ENCODE results near the gene PXK. TPM values are rescaled to one million over a fixed set of nuclear protein-coding genes. Genes with fewer than 3 reads are reported as not detected.
"Not testable (repeated sequence)": the region's sequence is repeated elsewhere in the genome, so short reads cannot be mapped to it uniquely, and the experiment has no call there.

Gene PXK
- total and polyA plus RNA-seq, 12 donors = 5.6 to 40.5 (median 25.3) TPM

GRCh38 chr3:58433400-58434167, 100.9 kb downstream of the PXK start, which contains the start of gene PDHB:
Gene PDHB, minus strand, starts transcription at chr3:58433832. Its CDS starts 23 bp downstream, at chr3:58433809.
- H3K4me1 ChIP-seq (replicated peaks in 1 of 2) = peaks cover 13 to 18% of the 10 kb centered on the region in 2 donors

GRCh38 chr3:58434168-58434504, 101.4 kb downstream of the PXK start:
- H3K27me3 ChIP-seq = no peaks in the 10 kb centered on the region
- H3K4me3 ChIP-seq = peak overlapping the region in 1 of 4 donors; percentile 71
- no peaks in the 10 kb centered on the region for H3K9me3 ChIP-seq (replicated peaks in 1 of 3)
- 55 to 78% (median 60%) methylated on average over 2 to 3 of the region's 3 CpGs for WGBS, 4 donors
- H3K4me1 ChIP-seq (replicated peaks in 1 of 2) = peaks cover 13 to 18% of the 10 kb centered on the region in 2 donors
- H3K27ac ChIP-seq = peak overlapping the region in 4 of 5 donors; percentile 8 to 91 (median 86)
- TF ChIP-seq POLR2A (IDR thresholded peaks at IDR 0.05) = no peak
- intact Hi-C loops (cut with DNase I) = no loop called here
- DNase-seq = no peak
- peaks cover 0 to 28% of the 10 kb centered on the region in 2 donors for H3K36me3 ChIP-seq (replicated peaks in 1 of 2)

More at GRCh38 chr3:58433400-58434167, 100.9 kb downstream of the PXK start, which contains the start of gene PDHB:
- Histone ChIP-seq H3K27me3 (no peaks in the 10 kb centered on the region), H3K27ac (peak within 1 kb of the TSS in 4 of 5 donors; percentile 76 to 91 (median 86)), H3K36me3 (replicated peaks in 1 of 2) (peaks cover 0 to 33% of the 10 kb centered on the region in 2 donors), H3K4me3 (peak within 1 kb of the TSS; percentile 71 to 99 (median 88)), H3K9me3 (replicated peaks in 1 of 3) (no peaks in the 10 kb centered on the region)
- TF ChIP-seq POLR2A (IDR thresholded peaks at IDR 0.05) (peak; percentile 72 to 85), CTCF (IDR thresholded peaks at IDR 0.05) (peak in 1 of 6 experiments; percentile 1)
- peak; percentile 93 to 96 (median 95) for DNase-seq
- intact Hi-C loops (cut with DNase I) = no loop called here
- WGBS, 4 donors = 0 to 1% (median 1%) methylated on average over 22 to 67 of the region's 67 CpGs

GRCh38 chr3:58434511-58434910, 101.8 kb downstream of the PXK start:
- peaks cover 13 to 18% of the 10 kb centered on the region in 2 donors for H3K4me1 ChIP-seq (replicated peaks in 1 of 2)
- H3K4me3 ChIP-seq = no peak overlapping the region
- intact Hi-C loops (cut with DNase I) = no loop called here
- peaks cover 0 to 24% of the 10 kb centered on the region in 2 donors for H3K36me3 ChIP-seq (replicated peaks in 1 of 2)
- TF ChIP-seq CTCF (IDR thresholded peaks at IDR 0.05) = no peak
- TF ChIP-seq POLR2A (IDR thresholded peaks at IDR 0.05) = no peak
- no peaks in the 10 kb centered on the region for H3K27me3 ChIP-seq
- no peak for DNase-seq
- peak overlapping the region in 3 of 5 donors; percentile 8 to 91 (median 89) for H3K27ac ChIP-seq
- H3K9me3 ChIP-seq (replicated peaks in 1 of 3) = no peaks in the 10 kb centered on the region
- WGBS, 4 donors = 86 to 92% (median 88%) methylated on average over 11 of the region's 11 CpGs

GRCh38 chr3:58434990-58435389, 102.3 kb downstream of the PXK start:
- Histone ChIP-seq H3K4me1 (replicated peaks in 1 of 2) (peaks cover 13 to 18% of the 10 kb centered on the region in 2 donors), H3K36me3 (replicated peaks in 1 of 2) (peaks cover 0 to 19% of the 10 kb centered on the region in 2 donors), H3K27me3 (no peaks in the 10 kb centered on the region), H3K4me3 (no peak overlapping the region), H3K27ac (peak overlapping the region in 2 of 5 donors; percentile 89 to 91), H3K9me3 (replicated peaks in 1 of 3) (no peaks in the 10 kb centered on the region)
- DNase-seq = peak in 3 of 7 donors; percentile 32 to 48 (median 45)
- WGBS, 4 donors = 61 to 93% (median 73%) methylated on average over 1 of the region's 1 CpG
- no peak for TF ChIP-seq POLR2A (IDR thresholded peaks at IDR 0.05)
- TF ChIP-seq CTCF (IDR thresholded peaks at IDR 0.05) = no peak
- intact Hi-C loops (cut with DNase I) = no loop called here

GRCh38 chr3:58437276-58437675, 104.6 kb downstream of the PXK start:
- DNase-seq; H3K9me3 ChIP-seq (replicated peaks in 1 of 3); H3K4me3 ChIP-seq; intact Hi-C loops (cut with DNase I); H3K27me3 ChIP-seq; H3K27ac ChIP-seq; H3K36me3 ChIP-seq (replicated peaks in 1 of 2): not testable (repeated sequence)
- peaks cover 8 to 14% of the 10 kb centered on the region in 2 donors for H3K4me1 ChIP-seq (replicated peaks in 1 of 2)
- WGBS, 4 donors = 73 to 80% (median 76%) methylated on average over 8 of the region's 8 CpGs

- intact Hi-C loops (cut with DNase I); H3K9me3 ChIP-seq (replicated peaks in 1 of 3); H3K27ac ChIP-seq; H3K4me3 ChIP-seq; H3K27me3 ChIP-seq; H3K36me3 ChIP-seq (replicated peaks in 1 of 2); H3K4me1 ChIP-seq (replicated peaks in 1 of 2); DNase-seq: not testable (repeated sequence)
- 83 to 88% (median 86%) methylated on average over 6 of the region's 6 CpGs for WGBS, 4 donors
These were observed 108.3 kb downstream of the PXK start for GRCh38 chr3:58440996-58441355.
